ENCODE results near the gene NCOA6. TPM values are rescaled to one million over a fixed set of nuclear protein-coding genes. Genes with fewer than 3 reads are reported as not detected.
A peak's percentile ranks its signal among the peaks of the same experiment; 100 is the strongest.

The NCOA6 gene
- total and polyA plus RNA-seq, 2 donors (not counting 1 experiment from before 2014, with no cell fraction given), result 16.0 to 31.9 TPM

DNA sequence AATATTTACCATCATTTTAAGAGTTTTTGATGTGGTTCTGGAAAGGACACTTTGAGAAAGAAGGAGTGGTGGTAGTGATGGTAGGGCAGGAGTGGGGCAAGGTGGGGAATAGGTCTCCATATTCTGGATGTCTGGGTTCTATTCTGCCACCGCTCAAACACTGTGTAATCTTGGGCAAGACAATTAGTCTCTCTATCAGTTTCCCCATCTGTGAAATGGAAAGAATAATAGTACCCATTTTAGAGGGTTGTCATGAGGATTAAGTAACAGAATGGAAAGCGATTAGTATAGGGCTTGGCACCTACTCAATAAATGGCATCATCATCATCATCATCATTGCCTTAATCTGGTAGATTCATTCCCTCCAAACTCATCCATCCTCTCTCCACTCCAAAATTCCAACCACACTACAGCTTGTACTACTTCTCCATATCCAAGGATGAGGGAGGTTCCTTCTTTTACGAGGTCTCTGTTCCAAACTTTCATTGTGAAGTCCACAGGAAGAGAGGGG is 48.2 kb upstream of the NCOA6 start:
- H3K27ac ChIP-seq (ENCODE audit: low read length in 2 of 2), result no peak overlapping the region
- Mint-ChIP-seq H3K27ac (peak overlapping the region; percentile 73), H3K4me3 (peak overlapping the region; percentile 81), H3K4me1 (peaks cover 55% of the 10 kb centered on the region), H3K27me3 (no peaks in the 10 kb centered on the region), H3K9me3 (ENCODE audit: insufficient read depth) (no peaks in the 10 kb centered on the region)
- peak overlapping the region; percentile 95 for H3K4me2 ChIP-seq (replicated peaks; ENCODE audit: low read depth, low read length, poor library complexity, severe bottlenecking)
- H3K9me3 ChIP-seq (ENCODE audit: control extremely low read depth in 1 of 3, control insufficient read depth in 2 of 3, insufficient read depth in 1 of 3, low read length in 2 of 3), result no peaks in the 10 kb centered on the region
- DNase-seq (no peak), ATAC-seq (ENCODE audit: low read depth) (no peak)
- ChIA-PET POLR2A (interaction anchor here (0.6 kb wide), 2 partner anchors 84 to 912 kb away, joined by 7 to 12 read pairs; no protein-coding TSS in a partner anchor), CTCF (interaction anchor here (0.6 to 2.3 kb wide), 7 partner anchors 10 to 336 kb away, joined by 3 to 6 read pairs (median 4); partner anchors contain the start of genes GSS and MYH7B)
- no peaks in the 10 kb centered on the region for H3K36me3 ChIP-seq (replicated peaks in 1 of 2; ENCODE audit: control extremely low read depth in 1 of 2, control insufficient read depth in 1 of 2, extremely low read depth in 1 of 2, insufficient read depth in 2 of 2, low read length in 1 of 2)
- intact Hi-C loops (cut with micrococcal nuclease), result loop anchor here (2.0 kb wide), 2 partner anchors 271 to 315 kb away; partner anchors contain the start of gene MAP1LC3A
- TF ChIP-seq EZH2 (IDR thresholded peaks at IDR 0.05; ENCODE audit: borderline replicate concordance, insufficient read depth, low read depth, low read length, poor library complexity, severe bottlenecking), result no peak
- no peak for TF ChIP-seq CTCF (IDR thresholded peaks at IDR 0.05)
- no CpG with 5 or more reads among the region's 3 CpGs for WGBS (ENCODE audit: insufficient coverage)
- peaks cover 12% of the 10 kb centered on the region for H3K79me2 ChIP-seq (ENCODE audit: control insufficient read depth, insufficient read depth, low read length)
- H3K27me3 ChIP-seq (replicated peaks in 1 of 4; ENCODE audit: control extremely low read depth in 1 of 4, control insufficient read depth in 3 of 4, insufficient read depth in 4 of 4, low read length in 3 of 4), result no peaks in the 10 kb centered on the region
- H3K4me1 ChIP-seq (ENCODE audit: control insufficient read depth in 2 of 2, insufficient read depth in 2 of 2, low read length in 2 of 2), result peaks cover 35 to 41% of the 10 kb centered on the region in 2 donors
- H4K20me1 ChIP-seq (ENCODE audit: control insufficient read depth, insufficient read depth, low read length, poor library complexity, severe bottlenecking), result no peaks in the 10 kb centered on the region
- H2AFZ ChIP-seq (ENCODE audit: insufficient read depth, low read depth, low read length, poor library complexity, severe bottlenecking), result peak overlapping the region; percentile 96
- peak overlapping the region; percentile 71 for H3K9ac ChIP-seq (ENCODE audit: low read length)
- H3K4me3 ChIP-seq (ENCODE audit: control extremely low read depth in 1 of 5, extremely low read depth in 1 of 5, insufficient read depth in 1 of 5, low read depth in 2 of 5, low read length in 4 of 5), result peak overlapping the region in 1 of 5 experiments; percentile 82

DNA sequence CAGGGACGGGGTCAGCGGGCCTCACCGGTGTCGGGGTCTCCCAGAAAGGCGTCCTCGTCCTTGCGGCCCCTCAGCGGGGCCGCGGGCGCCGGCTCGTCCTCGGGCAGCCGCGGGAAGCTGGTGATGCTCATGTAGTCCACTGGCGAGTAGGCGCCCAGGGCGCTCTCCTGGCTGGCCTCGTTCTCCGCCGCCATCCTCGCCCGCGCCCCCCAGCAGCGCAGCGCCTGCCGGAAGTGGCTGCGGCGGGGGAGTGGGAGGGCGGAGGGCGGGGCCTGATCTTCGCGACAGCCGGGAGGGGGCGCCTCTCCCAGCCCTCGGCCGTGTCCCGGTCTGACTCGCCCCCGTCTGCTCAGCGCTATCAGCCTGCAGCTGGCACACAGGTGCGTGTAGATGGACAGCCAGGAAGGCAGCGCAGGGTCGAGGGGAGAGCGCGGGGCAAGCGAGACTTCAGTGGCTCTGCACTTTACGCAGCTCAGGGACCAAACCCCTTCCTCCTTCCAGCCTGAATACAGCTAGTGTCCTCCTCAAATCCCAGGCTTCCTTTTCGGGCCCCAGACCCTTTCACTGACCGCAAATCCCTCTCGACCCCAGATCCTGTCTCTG is 47.3 kb upstream of the NCOA6 start, which contains the start of gene GGT7:
Gene GGT7, minus strand, starts transcription at position 235 of the 603 bp plus-strand sequence. Its CDS starts 41 bp downstream, at position 194.
- CTCF ChIA-PET, result interaction anchor here (0.6 to 1.9 kb wide), 8 partner anchors 11 to 528 kb away, joined by 3 to 6 read pairs (median 4); partner anchors contain the start of genes GSS, MYH7B and TRPC4AP
- no peaks in the 10 kb centered on the region for H3K9me3 Mint-ChIP-seq (ENCODE audit: insufficient read depth)
- H3K9ac ChIP-seq (ENCODE audit: low read length), result peak within 1 kb of the TSS; percentile 71
- H2AFZ ChIP-seq (ENCODE audit: insufficient read depth, low read depth, low read length, poor library complexity, severe bottlenecking), result peak within 1 kb of the TSS; percentile 96
- no peaks in the 10 kb centered on the region for H3K27me3 Mint-ChIP-seq
- ATAC-seq (ENCODE audit: low read depth), result peak; percentile 56
- peak within 1 kb of the TSS; percentile 13 to 82 (median 59) for H3K4me3 ChIP-seq (ENCODE audit: control extremely low read depth in 1 of 5, extremely low read depth in 1 of 5, insufficient read depth in 1 of 5, low read depth in 2 of 5, low read length in 4 of 5)
- H3K4me1 Mint-ChIP-seq, result peaks cover 55% of the 10 kb centered on the region
- H4K20me1 ChIP-seq (ENCODE audit: control insufficient read depth, insufficient read depth, low read length, poor library complexity, severe bottlenecking), result no peaks in the 10 kb centered on the region
- H3K27ac ChIP-seq (ENCODE audit: low read length in 2 of 2), result peak within 1 kb of the TSS in 1 of 2 donors; percentile 34
- intact Hi-C loops (cut with micrococcal nuclease), result loop anchor here (1.0 to 2.0 kb wide), 4 partner anchors 47 to 314 kb away; partner anchors contain the start of genes GSS, MAP1LC3A, MYH7B and NCOA6
- TF ChIP-seq CTCF (IDR thresholded peaks at IDR 0.05), result peak; percentile 84
- TF ChIP-seq EZH2 (IDR thresholded peaks at IDR 0.05; ENCODE audit: borderline replicate concordance, insufficient read depth, low read depth, low read length, poor library complexity, severe bottlenecking), result no peak
- H3K27me3 ChIP-seq (replicated peaks in 1 of 4; ENCODE audit: control extremely low read depth in 1 of 4, control insufficient read depth in 3 of 4, insufficient read depth in 4 of 4, low read length in 3 of 4), result no peaks in the 10 kb centered on the region
- WGBS (ENCODE audit: insufficient coverage), result 2% methylated on average over 52 of the region's 52 CpGs
- H3K9me3 ChIP-seq (ENCODE audit: control extremely low read depth in 1 of 3, control insufficient read depth in 2 of 3, insufficient read depth in 1 of 3, low read length in 2 of 3), result no peaks in the 10 kb centered on the region
- no peaks in the 10 kb centered on the region for H3K36me3 ChIP-seq (replicated peaks in 1 of 2; ENCODE audit: control extremely low read depth in 1 of 2, control insufficient read depth in 1 of 2, extremely low read depth in 1 of 2, insufficient read depth in 2 of 2, low read length in 1 of 2)
- H3K79me2 ChIP-seq (ENCODE audit: control insufficient read depth, insufficient read depth, low read length), result peaks cover 12% of the 10 kb centered on the region
- H3K27ac Mint-ChIP-seq, result peak within 1 kb of the TSS; percentile 80
- peaks cover 35 to 41% of the 10 kb centered on the region in 2 donors for H3K4me1 ChIP-seq (ENCODE audit: control insufficient read depth in 2 of 2, insufficient read depth in 2 of 2, low read length in 2 of 2)
- POLR2A ChIA-PET, result no interaction called here
- H3K4me2 ChIP-seq (replicated peaks; ENCODE audit: low read depth, low read length, poor library complexity, severe bottlenecking), result peak within 1 kb of the TSS; percentile 95
- peak; percentile 86 for DNase-seq
- peak within 1 kb of the TSS; percentile 92 for H3K4me3 Mint-ChIP-seq

All from B cell (primary cell).